ENCODE data around the gene OR11H6.
"Not testable (repeated sequence)": the region's sequence is repeated elsewhere in the genome, so short reads cannot be mapped to it uniquely, and the experiment has no call there.

DNA sequence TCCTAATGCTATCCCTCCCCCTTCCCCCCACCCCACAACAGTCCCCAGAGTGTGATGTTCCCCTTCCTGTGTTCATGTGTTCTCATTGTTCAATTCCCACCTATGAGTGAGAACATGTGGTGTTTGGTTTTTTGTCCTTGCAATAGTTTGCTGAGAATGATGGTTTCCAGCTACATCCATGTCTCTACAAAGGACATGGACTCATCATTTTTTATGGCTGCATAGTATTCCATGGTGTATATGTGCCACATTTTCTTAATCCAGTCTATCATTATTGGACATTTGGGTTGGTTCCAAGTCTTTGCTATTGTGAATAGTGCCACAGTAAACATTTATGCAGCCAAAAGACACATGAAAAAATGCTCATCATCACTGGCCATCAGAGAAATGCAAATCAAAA lies 49.3 kb upstream of the OR11H6 start:
- TF ChIP-seq EP300, POLR2A (IDR thresholded peaks at IDR 0.05): not testable (repeated sequence)
- TF ChIP-seq, protein P1, sequence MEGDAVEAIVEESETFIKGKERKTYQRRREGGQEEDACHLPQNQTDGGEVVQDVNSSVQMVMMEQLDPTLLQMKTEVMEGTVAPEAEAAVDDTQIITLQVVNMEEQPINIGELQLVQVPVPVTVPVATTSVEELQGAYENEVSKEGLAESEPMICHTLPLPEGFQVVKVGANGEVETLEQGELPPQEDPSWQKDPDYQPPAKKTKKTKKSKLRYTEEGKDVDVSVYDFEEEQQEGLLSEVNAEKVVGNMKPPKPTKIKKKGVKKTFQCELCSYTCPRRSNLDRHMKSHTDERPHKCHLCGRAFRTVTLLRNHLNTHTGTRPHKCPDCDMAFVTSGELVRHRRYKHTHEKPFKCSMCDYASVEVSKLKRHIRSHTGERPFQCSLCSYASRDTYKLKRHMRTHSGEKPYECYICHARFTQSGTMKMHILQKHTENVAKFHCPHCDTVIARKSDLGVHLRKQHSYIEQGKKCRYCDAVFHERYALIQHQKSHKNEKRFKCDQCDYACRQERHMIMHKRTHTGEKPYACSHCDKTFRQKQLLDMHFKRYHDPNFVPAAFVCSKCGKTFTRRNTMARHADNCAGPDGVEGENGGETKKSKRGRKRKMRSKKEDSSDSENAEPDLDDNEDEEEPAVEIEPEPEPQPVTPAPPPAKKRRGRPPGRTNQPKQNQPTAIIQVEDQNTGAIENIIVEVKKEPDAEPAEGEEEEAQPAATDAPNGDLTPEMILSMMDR (IDR thresholded peaks at IDR 0.05), result not testable (repeated sequence)
